HG03469 (cell line): ENCODE results near the gene CCDC89.

Source experiments
- ATAC-seq: cut with Tn5 transposase; IDR thresholded peaks from one replicate; pipeline ENCODE4 v1.9.1; 2021; ENCODE audit warnings: mild to moderate bottlenecking, moderate library complexity, moderate number of reproducible peaks; ENCODE audit not compliant: unreplicated experiment

The CCDC89 gene

DNA sequence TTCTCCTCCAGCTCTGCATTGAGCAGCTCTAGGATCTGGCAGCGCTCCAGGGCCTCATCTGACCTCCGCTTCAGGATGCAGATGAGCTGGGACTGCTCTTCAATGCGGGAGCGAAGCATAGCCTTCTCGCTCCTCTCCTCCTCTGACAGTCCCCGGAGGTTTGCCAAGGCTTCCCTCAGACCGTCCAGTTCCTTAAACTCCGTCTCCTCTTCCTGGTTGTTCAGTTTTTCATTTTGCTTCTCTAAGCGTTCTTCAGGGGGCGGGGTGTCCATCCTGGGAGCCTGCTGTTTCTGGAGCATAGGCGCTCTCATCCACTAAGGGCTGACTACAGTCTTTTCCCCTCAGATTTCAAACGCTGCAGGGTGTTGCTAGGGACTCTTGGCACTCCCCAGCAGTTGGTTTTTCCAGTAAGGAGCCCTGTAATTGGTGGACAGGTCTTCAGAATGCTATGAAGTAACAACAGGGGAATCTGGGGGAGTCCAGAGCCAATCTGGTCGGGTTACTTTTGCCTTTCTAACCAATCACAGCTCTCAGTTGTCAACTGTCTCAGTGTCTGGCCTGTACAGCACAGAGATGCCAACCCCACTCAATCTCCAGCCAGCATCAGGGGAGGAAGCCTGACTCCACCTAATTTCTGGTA lies at the start of gene CCDC89:
CCDC89 (minus strand) TSS at position 376 of the 640 bp plus-strand sequence; CDS start at position 311, 65 bp downstream.
- ATAC-seq = no peak

DNA sequence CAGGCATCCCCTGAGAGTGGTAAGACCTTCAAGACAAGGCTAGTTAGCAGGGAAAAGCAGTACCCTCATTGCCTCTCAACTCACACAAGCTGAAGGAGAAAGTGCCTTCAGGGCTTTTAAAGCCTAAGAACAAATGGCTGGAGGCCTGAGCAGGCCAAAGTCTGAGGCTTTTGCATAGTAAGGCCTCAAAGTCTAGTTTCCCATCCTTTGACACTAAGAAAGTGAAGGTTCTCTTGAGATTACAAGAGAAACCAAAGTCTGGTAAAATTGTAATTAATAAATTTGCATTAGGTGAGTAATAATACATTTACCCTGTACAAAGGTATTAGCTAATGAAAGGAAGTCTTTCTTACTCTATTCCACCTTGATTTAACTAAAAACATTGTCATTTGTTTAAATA lies 47.0 kb upstream of the CCDC89 start:
- ATAC-seq = no peak

DNA sequence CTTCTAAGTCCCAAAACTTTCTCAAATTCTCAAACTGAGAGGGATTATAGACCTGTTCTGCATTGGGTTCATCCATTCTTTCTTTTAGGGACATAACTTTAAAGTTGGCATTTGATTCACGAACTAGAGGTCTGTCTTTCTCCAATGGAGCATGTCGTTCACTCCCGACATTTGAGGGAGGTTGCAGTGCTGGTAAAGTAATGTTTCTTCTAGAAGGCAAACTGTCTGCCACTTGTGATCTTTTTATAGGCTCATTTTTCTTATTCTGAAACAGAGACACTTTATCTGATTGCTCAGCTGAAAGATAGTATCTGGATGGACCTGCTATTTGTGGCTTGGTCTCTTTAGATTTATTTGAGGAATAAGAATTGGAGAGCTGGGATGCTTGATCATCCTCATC lies 40.4 kb upstream of the CCDC89 start:
- ATAC-seq = no peak

DNA sequence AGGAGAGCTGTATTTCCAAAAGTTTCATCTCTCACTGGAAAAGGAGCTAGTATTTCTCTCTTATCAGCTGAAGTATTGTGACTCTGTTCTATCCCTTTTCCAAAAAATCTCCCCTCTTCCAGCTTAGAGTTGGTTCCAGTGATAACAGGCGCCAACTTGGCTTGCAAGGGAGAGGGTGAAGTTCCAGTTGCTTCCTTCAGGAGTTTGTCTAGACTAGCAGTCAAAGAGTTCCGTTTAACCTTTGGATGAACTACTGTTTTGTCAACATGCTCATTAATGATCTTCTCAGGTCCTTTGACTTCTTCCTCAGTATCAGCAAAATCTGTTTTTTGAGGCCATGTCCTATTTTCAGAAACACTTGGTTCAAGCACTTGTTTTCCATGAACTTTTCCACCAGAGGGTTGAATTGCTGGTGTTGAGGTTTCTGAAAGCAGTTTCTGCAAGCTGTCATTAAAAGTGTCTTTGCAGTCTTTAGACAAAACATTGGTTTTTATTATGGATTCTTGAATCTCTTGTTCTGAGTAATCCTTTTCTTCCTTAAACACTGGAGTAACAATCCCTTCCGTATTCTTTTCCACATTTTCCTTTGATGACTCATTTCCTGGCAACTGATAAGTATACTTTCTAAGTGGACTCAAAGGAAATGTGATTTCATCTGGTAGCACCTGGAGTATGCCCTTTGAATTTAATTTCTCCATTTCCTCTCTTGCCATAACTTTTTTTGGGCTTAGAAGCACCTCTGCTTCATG lies 39.7 kb upstream of the CCDC89 start:
- ATAC-seq = no peak

DNA sequence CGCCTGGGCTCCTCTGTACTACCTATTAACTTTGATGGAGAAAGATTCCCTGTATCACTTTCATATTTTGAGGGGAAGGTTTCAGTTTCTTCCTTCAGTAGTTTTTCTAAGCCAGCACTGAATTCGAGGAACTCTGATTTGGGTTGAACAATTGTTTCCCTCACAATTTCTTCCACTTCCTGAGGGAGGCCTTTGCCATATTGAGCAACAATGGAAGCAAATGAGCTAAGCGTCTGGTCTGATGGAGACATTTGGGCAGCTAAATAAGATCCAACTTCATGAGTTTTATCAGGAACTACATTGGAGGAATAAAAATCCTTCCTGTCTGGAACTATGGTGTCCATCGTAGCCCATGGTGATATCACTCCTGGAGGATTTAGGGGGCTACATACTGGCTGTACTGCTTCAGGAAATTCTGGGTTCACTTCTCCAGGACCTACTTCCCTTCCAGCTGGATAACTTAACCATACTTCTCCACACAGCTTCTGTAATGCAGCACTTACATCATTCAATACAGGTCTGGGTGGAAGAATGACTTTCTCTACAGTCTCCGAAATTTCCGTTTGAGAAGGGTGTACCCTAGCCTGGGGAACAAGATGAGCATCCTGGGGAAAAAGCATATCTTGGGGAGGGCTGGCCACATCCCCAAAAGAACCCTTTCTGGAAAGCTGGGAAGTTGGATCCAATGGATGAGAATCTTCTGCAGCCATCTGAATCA lies 38.9 kb upstream of the CCDC89 start:
- no peak for ATAC-seq

DNA sequence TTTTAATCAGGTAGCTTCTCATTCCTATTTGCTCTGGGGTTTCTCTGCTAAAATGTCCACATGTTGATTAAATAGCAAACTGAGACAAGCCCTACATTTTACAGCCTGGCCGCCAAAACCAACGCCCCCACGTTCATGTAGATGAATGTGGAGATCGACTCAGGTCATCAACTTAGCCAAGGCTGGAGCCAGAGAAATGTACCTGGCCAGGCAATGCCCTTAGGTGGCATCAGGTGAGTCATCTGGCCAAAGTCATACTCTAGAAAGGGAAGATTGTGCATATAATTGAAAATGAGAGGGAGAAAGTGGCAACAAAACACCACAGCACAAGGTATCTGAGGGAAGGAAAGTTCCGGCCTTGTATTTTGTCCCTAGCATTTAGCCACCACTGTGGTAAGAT lies 37.1 kb upstream of the CCDC89 start:
- no peak for ATAC-seq

DNA sequence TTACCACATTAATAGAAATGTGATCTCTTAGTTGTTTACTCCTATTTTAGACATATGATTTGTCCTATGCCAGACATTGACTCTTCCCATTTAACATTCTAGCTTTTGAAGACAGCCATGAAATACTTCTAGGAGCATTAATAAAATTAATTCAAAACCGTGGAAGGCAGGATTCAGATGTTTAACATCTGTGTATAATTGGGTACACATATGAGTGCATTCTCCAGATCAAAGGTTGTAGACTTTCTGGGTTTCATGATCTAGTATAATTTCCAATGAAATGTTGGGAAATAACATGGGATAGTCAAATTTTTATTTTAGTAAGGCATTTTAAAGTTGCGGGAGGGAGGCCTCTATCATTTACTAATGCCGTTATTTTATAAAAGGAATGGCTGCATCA lies 35.2 kb upstream of the CCDC89 start:
- no peak for ATAC-seq

DNA sequence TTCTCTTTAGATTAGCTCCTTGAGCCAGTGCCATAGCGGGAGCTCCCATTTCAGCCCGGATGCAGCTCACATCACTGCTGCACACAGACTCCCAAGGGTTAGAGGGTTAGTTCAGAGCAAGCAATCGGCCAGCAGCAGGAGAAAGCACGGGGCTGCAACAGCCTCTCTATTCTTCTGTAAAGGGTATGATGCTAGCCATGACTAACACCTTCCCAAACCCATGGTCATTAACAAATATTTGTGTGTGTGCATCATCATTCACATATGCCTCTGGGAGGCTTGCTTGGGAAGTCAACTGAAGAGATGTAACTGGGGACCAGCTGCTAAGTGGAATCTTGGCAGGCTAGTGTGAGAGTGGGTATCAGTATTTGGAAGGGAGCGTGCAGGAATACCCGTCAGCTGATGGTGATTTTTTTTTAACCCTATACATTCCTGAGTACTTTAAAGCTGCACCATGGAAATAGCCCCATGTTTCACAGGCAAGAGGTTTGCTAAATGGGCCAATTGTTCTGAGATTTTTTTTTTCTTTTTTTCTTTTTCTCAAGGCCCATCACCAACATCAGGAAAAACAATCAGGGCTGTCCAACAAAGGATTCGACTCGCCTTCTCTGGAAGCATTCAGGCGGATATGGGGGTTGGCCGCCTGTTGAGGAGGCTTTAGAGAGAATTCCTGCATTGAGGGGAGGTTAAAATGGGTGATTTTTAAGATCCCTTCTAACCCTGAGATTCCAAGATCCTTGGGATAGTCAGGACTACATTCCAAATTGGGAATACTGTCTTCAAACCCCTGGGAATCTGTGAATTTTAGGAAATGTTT lies 33.2 kb upstream of the CCDC89 start:
- ATAC-seq = no peak

DNA sequence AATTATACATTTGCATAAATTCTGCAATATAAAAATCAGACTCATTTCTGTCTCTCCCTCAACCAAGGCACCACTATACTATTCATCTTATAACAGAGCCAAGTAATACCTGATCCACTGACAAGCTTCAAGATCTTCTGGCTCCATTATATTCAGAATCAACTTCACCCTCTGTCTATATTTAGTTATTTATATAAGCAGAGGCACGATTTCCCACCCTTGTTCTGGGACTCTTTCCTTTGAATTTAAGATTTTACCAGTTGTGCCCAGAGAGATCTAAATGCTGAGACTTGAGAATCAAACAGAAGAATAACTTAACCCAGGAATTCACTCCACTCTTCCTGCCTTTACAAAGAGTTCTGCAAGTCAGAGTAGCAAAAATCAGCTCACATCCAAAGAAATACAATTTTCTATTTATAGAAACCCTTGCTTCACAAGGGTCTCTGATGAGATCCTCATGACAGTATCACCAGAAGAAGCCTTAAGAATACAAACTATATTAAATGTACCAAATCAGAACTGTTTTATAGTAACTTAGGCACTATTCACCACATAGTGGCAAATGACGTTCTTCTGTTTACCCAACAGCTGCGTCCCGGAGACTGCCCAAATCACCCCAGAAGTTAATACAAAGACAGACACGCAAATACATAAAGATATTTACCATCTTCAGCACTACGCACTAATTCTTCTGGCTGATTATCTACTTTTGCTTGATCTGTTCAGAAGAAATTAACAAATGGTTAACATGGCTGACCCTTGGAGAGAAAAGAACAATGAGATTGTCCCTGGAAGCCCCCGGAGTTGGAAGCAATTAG lies 32.3 kb upstream of the CCDC89 start:
- no peak for ATAC-seq

DNA sequence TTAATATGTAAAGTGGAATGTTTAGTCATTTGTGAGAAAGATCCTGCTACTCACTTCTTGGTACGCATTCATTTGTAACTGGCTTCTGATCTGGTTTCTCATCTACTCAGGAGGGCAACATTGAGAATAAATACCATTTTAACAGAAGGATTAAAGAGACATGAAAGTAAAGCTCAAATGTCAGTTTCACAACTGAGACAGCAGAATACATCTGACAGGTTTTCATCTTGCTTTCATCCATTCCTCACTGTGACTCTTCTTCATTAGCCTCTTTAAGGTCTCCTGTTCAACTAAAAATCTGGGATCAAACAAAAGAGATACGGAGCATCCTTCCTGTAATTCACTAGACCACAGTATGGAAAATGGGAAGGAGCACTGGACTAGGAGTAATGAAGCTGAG lies 31.4 kb upstream of the CCDC89 start:
- ATAC-seq = no peak

DNA sequence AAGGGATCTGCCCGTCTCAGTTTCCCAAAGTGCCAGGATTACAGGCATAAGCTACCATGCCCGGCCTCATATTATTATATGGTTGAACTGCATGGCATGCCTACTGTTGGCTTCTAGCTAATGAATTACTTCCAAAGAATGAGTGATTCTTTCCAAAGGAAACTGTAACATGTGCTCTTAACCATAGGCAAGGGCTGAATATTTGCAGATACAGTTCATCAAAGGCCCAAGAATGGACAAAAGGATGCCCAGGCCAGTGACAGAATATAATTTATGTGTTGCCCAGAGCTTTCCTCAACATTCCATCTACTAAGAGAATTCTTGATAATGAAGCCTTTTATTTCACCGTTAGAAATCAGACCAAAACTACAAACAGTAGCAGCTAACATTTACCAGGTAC lies 27.0 kb upstream of the CCDC89 start:
- no peak for ATAC-seq

DNA sequence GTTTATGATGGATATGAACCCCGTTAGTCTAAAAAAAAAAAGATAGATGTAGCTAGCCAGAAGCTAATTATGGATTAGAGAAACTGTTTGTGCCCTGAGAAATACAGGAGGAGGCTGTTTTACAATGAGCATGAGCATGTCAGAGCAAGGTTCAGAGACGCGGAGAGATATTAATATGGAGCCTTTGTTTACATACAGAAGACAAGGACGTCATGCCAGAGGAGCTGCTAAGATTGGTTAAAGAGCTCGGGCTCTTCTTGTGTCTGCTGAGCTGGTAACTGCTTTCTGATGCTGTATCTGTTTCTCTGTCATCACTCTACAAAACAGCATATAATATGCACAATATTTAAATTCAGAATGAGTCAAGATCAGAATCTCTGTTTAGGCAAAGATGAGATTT lies 24.9 kb upstream of the CCDC89 start:
- ATAC-seq = no peak

DNA sequence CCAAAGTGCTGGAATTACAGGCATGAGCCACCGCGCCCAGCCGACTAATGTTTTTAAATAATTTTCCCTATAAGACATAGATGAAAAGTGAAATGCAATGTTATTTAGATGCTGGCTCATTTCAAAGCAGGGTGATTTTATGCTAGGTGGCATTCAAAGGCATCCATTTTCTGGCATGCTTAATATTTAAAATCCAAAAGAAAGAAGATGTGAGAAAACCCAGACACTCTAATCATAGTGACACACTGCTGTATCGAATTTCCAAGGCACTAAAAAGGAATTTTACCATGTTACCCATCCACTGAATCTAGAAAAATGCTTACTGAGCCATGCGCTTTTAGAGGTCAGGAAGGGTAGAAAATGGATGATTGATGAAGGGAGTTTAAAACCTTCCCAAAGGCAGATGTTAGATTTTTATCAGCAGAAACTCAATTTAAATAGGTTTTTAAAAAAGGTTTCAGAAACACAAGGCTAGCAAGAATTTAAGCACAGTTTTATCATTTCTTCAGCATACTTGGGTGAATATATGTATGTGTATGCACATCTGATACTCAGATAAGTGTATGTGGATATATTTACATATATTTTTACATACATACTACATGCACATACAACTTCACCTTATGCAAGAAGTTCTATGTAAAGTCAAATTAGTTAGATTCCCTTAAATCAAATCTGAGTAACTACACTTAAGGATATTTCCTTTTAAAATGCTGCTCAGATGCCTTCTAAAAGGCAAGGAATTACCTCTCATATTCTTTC lies 24.1 kb upstream of the CCDC89 start:
- no peak for ATAC-seq

DNA sequence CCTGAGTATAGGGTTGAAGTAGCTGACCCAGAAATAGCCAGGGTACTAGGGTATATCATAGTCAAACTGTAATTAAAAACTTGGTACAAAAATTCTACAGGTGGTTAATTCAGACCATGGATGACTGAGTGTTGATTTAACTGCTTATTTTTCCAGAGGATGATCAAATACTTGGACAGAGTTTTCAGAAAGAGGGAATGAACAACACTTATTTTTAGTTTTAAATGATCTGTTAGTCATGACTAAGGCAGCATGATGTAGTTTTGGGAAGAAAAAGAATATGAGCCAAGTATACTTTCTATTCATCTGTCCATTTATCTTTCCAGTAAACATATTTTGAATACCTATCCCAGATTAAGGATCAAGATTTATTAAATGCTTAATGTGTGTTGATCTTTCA lies 19.8 kb upstream of the CCDC89 start:
- ATAC-seq = no peak

DNA sequence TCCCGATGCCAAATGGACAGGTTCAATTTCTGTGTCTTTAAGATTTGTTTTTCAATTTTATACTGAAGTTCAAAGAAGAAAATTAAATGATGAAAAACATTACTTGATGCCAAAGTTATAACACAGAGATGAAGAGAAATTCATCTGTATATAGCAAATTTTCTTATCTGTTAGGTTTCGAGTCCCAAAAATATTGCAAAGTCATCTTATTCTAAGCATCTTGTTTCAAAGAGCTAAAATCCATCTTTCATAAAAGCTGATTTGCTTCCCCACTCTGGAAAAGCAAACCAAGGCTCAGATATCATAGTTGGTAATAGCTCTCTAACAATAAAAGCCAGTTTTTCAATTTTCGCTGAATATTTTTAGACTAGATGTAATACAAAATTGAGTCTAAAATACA lies 19.0 kb upstream of the CCDC89 start:
- ATAC-seq = no peak

DNA sequence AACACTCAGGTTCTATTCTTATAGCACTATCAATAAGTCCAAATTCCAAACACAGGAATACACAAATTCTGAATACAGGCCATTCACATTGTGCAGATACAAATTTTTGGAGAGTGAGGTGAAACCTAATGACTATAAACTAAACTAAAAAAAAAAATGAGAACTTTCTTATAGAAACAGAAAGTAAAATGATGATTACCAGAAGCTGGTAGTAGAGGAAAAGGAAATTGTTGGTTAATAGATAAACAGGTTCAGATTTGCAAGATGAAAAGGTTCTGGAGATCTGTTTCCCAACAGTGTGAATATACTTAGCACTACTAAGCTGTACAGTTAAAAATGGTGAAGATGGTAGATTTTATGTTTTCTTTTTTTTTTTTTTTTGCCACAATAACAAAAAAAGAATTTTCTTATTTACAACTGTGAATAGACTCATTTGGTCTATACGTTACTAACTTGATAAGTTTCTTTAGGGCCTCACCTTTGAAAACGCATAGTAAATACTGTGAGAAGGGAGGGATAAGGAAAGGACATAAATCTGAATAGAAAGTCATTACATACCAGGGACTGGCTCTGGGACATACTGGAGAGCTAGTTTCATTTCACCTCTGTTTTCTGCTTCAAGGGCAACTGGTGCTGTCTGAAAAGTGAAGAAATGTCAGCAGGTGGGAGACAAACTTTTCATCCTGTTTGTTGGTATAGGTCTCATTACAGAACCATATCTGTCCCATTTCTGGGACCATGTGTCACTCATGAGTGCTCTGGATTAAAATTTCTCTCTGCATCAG lies 14.2 kb upstream of the CCDC89 start:
- peak; percentile 69 for ATAC-seq

DNA sequence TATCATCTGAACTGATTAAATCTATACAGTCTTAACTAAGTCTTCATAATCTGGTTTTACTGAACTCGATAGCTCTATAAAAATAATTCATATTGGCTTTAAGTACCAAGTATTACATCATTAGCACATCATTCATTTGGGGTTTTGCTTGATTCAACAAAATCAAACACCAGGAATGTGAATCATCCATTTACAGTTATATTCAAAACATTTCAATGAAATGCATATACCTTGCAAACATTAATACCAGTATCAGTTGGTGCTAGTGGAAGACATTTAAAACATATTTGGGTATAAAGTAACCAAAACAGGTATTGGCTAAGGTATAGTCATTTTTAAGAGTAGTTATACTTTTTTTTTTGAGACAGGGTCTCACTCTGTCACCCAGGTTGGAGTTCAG lies 12.2 kb upstream of the CCDC89 start:
- ATAC-seq = no peak

DNA sequence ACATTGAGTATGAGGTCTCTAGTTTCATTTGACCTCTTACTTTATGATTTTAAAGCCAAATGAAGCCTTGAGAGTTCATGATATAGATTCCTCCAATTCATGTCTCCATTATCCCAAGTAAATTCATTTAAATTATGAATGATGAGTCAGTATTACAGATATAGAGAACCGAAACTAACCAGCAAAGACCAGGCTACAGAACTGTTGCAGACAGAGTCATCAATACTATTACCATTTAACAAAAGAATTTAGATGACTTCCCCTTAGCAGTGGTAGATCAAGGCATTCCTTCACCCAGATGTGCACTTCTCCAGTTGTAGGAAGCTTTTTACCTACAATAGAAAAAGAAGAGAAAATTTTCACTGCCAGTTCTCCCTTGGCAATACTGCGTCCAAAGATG lies 11.8 kb upstream of the CCDC89 start:
- no peak for ATAC-seq

DNA sequence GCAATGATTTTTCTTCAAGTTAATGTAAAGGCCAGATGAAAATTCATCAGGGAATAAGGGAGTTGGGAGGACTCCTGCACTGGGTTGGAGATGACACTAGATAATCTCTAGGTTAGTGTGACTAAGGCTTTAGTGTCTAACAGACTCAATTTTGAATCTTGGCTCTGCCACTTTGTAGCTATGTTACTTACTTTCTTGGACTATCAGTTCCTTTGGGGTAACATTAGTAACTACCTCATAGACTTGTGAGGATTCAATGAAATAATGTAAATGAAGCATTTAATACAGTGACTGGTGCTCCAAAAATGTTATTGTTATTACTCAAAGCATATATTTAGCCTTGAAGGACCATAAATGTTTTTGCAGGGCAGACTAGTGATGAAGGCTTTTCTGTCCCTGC lies 9.6 kb upstream of the CCDC89 start:
- no peak for ATAC-seq
